Measurements from ENCODE around the gene EXOG. TPM values are rescaled to one million over a fixed set of nuclear protein-coding genes. Genes with fewer than 3 reads are reported as not detected.

EXOG gene
- total RNA-seq, 1 donor from 2014 or later = 26.2 TPM

GRCh38 chr3:38549957-38550840 lies 54.1 kb downstream of the EXOG start:
- Mint-ChIP-seq H3K27me3 (ENCODE audit: low read depth) (no peaks in the 10 kb centered on the region), H3K4me1 (no peaks in the 10 kb centered on the region), H3K4me3 (no peak overlapping the region), H3K27ac (ENCODE audit: unreplicated experiment) (no peak overlapping the region), H3K36me3 (ENCODE audit: low read depth) (peaks cover 5% of the 10 kb centered on the region), H3K9me3 (peaks cover 3% of the 10 kb centered on the region)
- no peak for TF ChIP-seq CTCF (conservative IDR thresholded peaks at IDR 0.05)
- no peak for DNase-seq (ENCODE audit: low read depth, low spot score)

DNA sequence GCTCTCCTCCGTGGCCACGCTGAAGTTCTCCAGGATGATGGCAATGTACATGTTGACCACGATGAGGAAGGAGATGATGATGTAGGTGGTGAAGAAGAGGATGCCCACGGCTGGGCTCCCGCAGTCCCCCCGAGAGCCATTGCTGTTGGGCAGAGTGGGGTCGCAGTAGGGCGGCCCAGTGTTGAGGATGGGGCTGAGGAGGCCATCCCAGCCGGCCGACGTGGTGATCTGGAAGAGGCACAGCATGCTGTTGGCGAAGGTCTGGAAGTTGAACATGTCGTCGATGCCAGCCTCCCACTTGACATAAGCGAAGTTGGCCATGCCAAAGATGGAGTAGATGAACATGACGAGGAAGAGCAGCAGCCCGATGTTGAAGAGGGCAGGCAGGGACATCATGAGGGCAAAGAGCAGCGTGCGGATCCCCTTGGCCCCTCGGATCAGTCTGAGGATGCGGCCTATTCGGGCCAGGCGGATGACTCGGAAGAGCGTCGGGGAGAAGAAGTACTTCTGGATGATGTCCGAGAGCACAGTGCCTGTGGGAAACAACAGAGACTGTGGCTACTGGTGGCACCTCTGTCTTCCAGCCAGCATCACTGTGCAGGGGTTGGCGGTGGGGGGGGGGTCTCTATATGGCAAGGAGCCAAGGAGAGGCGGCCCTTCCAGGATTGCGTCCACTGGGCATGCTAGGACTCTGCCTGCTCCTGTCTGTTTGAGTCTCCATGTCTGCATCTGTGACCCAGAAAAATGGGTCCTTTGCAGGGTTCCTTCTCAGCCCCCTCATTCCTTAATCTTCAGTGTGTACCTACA lies 55.1 kb downstream of the EXOG start:
- Mint-ChIP-seq H3K4me3 (no peak overlapping the region), H3K9me3 (peaks cover 3% of the 10 kb centered on the region), H3K27ac (ENCODE audit: unreplicated experiment) (peak overlapping the region; percentile 36), H3K27me3 (ENCODE audit: low read depth) (no peaks in the 10 kb centered on the region), H3K4me1 (no peaks in the 10 kb centered on the region), H3K36me3 (ENCODE audit: low read depth) (peaks cover 5% of the 10 kb centered on the region)
- TF ChIP-seq CTCF (conservative IDR thresholded peaks at IDR 0.05) = no peak
- DNase-seq (ENCODE audit: low read depth, low spot score) = no peak

- H3K27me3 Mint-ChIP-seq (ENCODE audit: low read depth) = no peaks in the 10 kb centered on the region
- no peak for TF ChIP-seq CTCF (conservative IDR thresholded peaks at IDR 0.05)
- no peak overlapping the region for H3K4me3 Mint-ChIP-seq
- no peak for DNase-seq (ENCODE audit: low read depth, low spot score)
- peaks cover 3% of the 10 kb centered on the region for H3K9me3 Mint-ChIP-seq
- peaks cover 5% of the 10 kb centered on the region for H3K36me3 Mint-ChIP-seq (ENCODE audit: low read depth)
- no peaks in the 10 kb centered on the region for H3K4me1 Mint-ChIP-seq
- no peak overlapping the region for H3K27ac Mint-ChIP-seq (ENCODE audit: unreplicated experiment)
Measured at GRCh38 chr3:38552364-38552763, 56.2 kb downstream of the EXOG start.

- no peak for DNase-seq (ENCODE audit: low read depth, low spot score)
- Mint-ChIP-seq H3K9me3 (peaks cover 3% of the 10 kb centered on the region), H3K36me3 (ENCODE audit: low read depth) (peaks cover 5% of the 10 kb centered on the region), H3K27me3 (ENCODE audit: low read depth) (no peaks in the 10 kb centered on the region), H3K4me1 (no peaks in the 10 kb centered on the region), H3K27ac (ENCODE audit: unreplicated experiment) (no peak overlapping the region), H3K4me3 (no peak overlapping the region)
- no peak for TF ChIP-seq CTCF (conservative IDR thresholded peaks at IDR 0.05)
Measured at GRCh38 chr3:38553071-38553470, 56.9 kb downstream of the EXOG start.

- no peaks in the 10 kb centered on the region for H3K4me1 Mint-ChIP-seq
- H3K36me3 Mint-ChIP-seq (ENCODE audit: low read depth) = peaks cover 5% of the 10 kb centered on the region
- H3K4me3 Mint-ChIP-seq = no peak overlapping the region
- no peak overlapping the region for H3K27ac Mint-ChIP-seq (ENCODE audit: unreplicated experiment)
- TF ChIP-seq CTCF (conservative IDR thresholded peaks at IDR 0.05) = no peak
- H3K27me3 Mint-ChIP-seq (ENCODE audit: low read depth) = no peaks in the 10 kb centered on the region
- peaks cover 3% of the 10 kb centered on the region for H3K9me3 Mint-ChIP-seq
- no peak for DNase-seq (ENCODE audit: low read depth, low spot score)
Measured at GRCh38 chr3:38554127-38554827, 58.1 kb downstream of the EXOG start.
